Dendritic cell treated with granulocyte-macrophage colony-stimulating factor and Interleukin-4, amounts not matched to agents 40 ng/mL and 50 ng/mL, for 4 days (primary cell): ENCODE results near the gene IRGC.

Experiments used
- H3K27ac Mint-ChIP-seq: one replicate; pipeline ENCODE4 v1.8.0; 2022; ENCODE audit warnings: mild to moderate bottlenecking, mixed read lengths
- H3K27me3 Mint-ChIP-seq: one replicate; pipeline ENCODE4 v1.8.0; 2022; ENCODE audit warnings: mild to moderate bottlenecking, mixed read lengths
- H3K36me3 Mint-ChIP-seq: one replicate; pipeline ENCODE4 v1.8.0; 2022; ENCODE audit warnings: low read depth, mixed read lengths
- H3K4me1 Mint-ChIP-seq: one replicate; pipeline ENCODE4 v1.8.0; 2022; ENCODE audit warnings: low read depth, mixed read lengths
- H3K4me3 Mint-ChIP-seq: one replicate; pipeline ENCODE4 v1.8.0; 2022; ENCODE audit warnings: mild to moderate bottlenecking, moderate library complexity, mixed read lengths
- H3K9me3 Mint-ChIP-seq: one replicate; pipeline ENCODE4 v1.8.0; 2022; ENCODE audit warnings: mixed read lengths
- intact Hi-C: fragments of 100-400 bp; cut with micrococcal nuclease; formaldehyde crosslinking; loops from one replicate; pipeline ENCODE4 v1.15.0; 2022

IRGC gene

DNA sequence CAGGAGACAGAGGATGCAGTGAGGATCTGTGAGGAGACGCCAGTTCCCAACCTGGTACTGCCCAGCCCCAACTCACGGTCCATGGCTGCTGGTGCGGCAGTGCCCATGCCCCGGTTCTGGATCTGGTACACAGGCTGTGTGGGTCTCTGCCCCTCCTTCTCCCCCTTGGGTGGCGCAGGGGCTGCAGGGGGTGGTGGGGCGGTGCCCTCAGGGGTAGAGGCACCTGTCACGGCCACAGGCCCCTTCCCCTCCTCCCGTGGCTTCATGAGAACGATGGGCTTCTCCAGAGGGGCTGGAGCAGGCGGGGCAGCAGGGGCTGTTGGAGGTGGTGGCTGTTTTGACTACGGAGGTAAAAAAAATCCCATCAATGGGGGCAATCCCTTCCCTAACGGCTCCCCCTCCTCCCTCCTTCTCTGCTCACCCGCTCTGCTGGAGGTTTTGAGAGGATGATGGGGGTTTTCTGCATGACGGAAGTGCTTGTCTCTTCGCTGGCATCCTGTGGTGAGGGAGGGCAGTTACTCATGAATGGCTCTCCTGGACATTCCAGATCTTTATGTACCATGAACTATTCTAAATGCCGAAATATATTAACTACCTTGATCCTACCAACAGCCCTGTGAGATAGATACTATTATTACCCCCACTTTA, 31.8 kb downstream of the IRGC start:
- Mint-ChIP-seq H3K4me3 (no peak overlapping the region), H3K27me3 (no peaks in the 10 kb centered on the region), H3K4me1 (peaks cover 70% of the 10 kb centered on the region), H3K27ac (no peak overlapping the region), H3K9me3 (no peaks in the 10 kb centered on the region), H3K36me3 (peaks cover 90% of the 10 kb centered on the region)
- intact Hi-C loops: no loop called here

DNA sequence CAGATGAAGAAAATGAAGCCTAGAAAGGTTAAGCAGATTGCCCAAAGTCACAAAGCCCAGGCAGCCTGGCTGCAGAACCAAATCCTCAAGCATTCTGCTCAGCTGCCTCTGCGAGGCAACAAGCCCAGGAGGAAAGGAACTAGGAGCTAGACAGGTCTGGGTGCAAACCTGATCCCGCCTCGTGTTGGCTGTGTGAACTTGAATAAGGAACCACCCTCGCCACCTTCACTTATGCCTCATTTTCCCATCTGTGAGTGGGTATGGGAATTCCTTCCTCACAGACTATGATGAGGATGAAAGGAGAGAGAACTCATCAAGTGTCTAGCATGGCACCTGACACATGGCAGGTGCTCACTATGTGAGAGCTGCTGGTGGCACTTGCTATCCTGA, 32.3 kb downstream of the IRGC start:
- no peak overlapping the region for H3K4me3 Mint-ChIP-seq
- H3K27me3 Mint-ChIP-seq: no peaks in the 10 kb centered on the region
- H3K36me3 Mint-ChIP-seq: peaks cover 85% of the 10 kb centered on the region
- H3K4me1 Mint-ChIP-seq: peaks cover 70% of the 10 kb centered on the region
- H3K9me3 Mint-ChIP-seq: no peaks in the 10 kb centered on the region
- intact Hi-C loops: no loop called here
- peak overlapping the region; percentile 1 for H3K27ac Mint-ChIP-seq

GRCh38 chr19:43748685-43749084, 32.8 kb downstream of the IRGC start:
- Mint-ChIP-seq H3K36me3 (peaks cover 80% of the 10 kb centered on the region), H3K4me1 (peaks cover 69% of the 10 kb centered on the region), H3K27ac (peak overlapping the region; percentile 1), H3K9me3 (no peaks in the 10 kb centered on the region), H3K4me3 (no peak overlapping the region), H3K27me3 (no peaks in the 10 kb centered on the region)
- intact Hi-C loops: no loop called here

GRCh38 chr19:43749152-43749551, 33.3 kb downstream of the IRGC start:
- no peak overlapping the region for H3K4me3 Mint-ChIP-seq
- intact Hi-C loops: no loop called here
- peak overlapping the region; percentile 1 for H3K27ac Mint-ChIP-seq
- H3K4me1 Mint-ChIP-seq: peaks cover 64% of the 10 kb centered on the region
- no peaks in the 10 kb centered on the region for H3K27me3 Mint-ChIP-seq
- H3K36me3 Mint-ChIP-seq: peaks cover 79% of the 10 kb centered on the region
- H3K9me3 Mint-ChIP-seq: no peaks in the 10 kb centered on the region

GRCh38 chr19:43749898-43750297, 34.0 kb downstream of the IRGC start:
- Mint-ChIP-seq H3K9me3 (no peaks in the 10 kb centered on the region), H3K4me3 (no peak overlapping the region), H3K4me1 (peaks cover 57% of the 10 kb centered on the region), H3K36me3 (peaks cover 79% of the 10 kb centered on the region), H3K27me3 (no peaks in the 10 kb centered on the region), H3K27ac (peak overlapping the region; percentile 14)
- intact Hi-C loops: no loop called here

- peaks cover 74% of the 10 kb centered on the region for H3K36me3 Mint-ChIP-seq
- H3K4me1 Mint-ChIP-seq: peaks cover 63% of the 10 kb centered on the region
- H3K27me3 Mint-ChIP-seq: no peaks in the 10 kb centered on the region
- no peak overlapping the region for H3K27ac Mint-ChIP-seq
- H3K9me3 Mint-ChIP-seq: no peaks in the 10 kb centered on the region
- H3K4me3 Mint-ChIP-seq: no peak overlapping the region
- intact Hi-C loops: no loop called here
These were observed 35.8 kb downstream of the IRGC start for GRCh38 chr19:43751466-43752220.

DNA sequence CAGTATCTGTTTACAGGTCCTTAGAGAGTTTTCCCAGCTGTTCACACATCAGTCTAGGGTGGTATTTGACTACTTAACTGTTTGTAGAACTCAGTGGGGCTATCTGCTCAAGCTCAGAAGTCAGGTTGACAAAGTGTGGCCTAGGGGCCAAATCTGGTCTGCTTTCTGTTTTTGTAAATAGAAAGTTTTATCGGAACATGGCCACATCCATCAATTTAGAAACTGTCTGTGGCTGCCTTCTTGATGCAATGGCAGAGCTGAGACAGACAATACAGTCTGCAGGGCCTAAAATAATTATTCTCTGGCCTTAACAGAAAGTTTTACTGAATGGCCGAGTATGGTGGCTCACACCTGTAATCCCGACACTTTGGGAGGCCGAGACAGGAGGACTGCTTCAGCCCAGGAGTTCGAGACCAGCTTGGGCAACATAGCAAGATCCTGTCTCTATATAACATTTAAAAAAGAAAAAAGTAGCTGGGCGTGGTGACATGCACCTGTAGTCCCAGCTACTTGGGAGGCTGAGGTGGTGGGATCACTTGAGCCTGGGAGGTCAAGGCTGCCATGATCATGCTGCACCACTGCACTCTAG, 36.5 kb downstream of the IRGC start:
- H3K36me3 Mint-ChIP-seq: peaks cover 66% of the 10 kb centered on the region
- H3K4me3 Mint-ChIP-seq: no peak overlapping the region
- H3K27me3 Mint-ChIP-seq: no peaks in the 10 kb centered on the region
- H3K9me3 Mint-ChIP-seq: no peaks in the 10 kb centered on the region
- intact Hi-C loops: no loop called here
- H3K27ac Mint-ChIP-seq: peak overlapping the region; percentile 97
- peaks cover 70% of the 10 kb centered on the region for H3K4me1 Mint-ChIP-seq

- H3K4me3 Mint-ChIP-seq: peak overlapping the region; percentile 97
- no peaks in the 10 kb centered on the region for H3K27me3 Mint-ChIP-seq
- no peaks in the 10 kb centered on the region for H3K9me3 Mint-ChIP-seq
- peaks cover 69% of the 10 kb centered on the region for H3K4me1 Mint-ChIP-seq
- peak overlapping the region; percentile 97 for H3K27ac Mint-ChIP-seq
- H3K36me3 Mint-ChIP-seq: peaks cover 48% of the 10 kb centered on the region
- intact Hi-C loops: no loop called here
These were observed 38.3 kb downstream of the IRGC start for GRCh38 chr19:43754253-43754502.

- H3K27ac Mint-ChIP-seq: peak within 1 kb of the TSS; percentile 97
- H3K4me1 Mint-ChIP-seq: peaks cover 71% of the 10 kb centered on the region
- H3K9me3 Mint-ChIP-seq: no peaks in the 10 kb centered on the region
- H3K36me3 Mint-ChIP-seq: peaks cover 43% of the 10 kb centered on the region
- peak within 1 kb of the TSS; percentile 97 for H3K4me3 Mint-ChIP-seq
- intact Hi-C loops: loop anchor here (1.0 kb wide), 1 partner anchor 11 kb away; no protein-coding TSS in a partner anchor
- no peaks in the 10 kb centered on the region for H3K27me3 Mint-ChIP-seq
These were observed 38.8 kb downstream of the IRGC start, which contains the start of gene SMG9 for GRCh38 chr19:43754503-43755255. SMG9 (minus strand) TSS chr19:43754962; CDS start chr19:43750741, 4,221 bp downstream.

- peaks cover 37% of the 10 kb centered on the region for H3K36me3 Mint-ChIP-seq
- peak overlapping the region; percentile 97 for H3K4me3 Mint-ChIP-seq
- peak overlapping the region; percentile 97 for H3K27ac Mint-ChIP-seq
- no peaks in the 10 kb centered on the region for H3K9me3 Mint-ChIP-seq
- intact Hi-C loops: loop anchor here (1.0 kb wide), 1 partner anchor 10 kb away; no protein-coding TSS in a partner anchor
- no peaks in the 10 kb centered on the region for H3K27me3 Mint-ChIP-seq
- H3K4me1 Mint-ChIP-seq: peaks cover 67% of the 10 kb centered on the region
These were observed 39.5 kb downstream of the IRGC start for GRCh38 chr19:43755256-43755801.

- Mint-ChIP-seq H3K36me3 (peaks cover 10% of the 10 kb centered on the region), H3K9me3 (no peaks in the 10 kb centered on the region), H3K4me1 (peaks cover 81% of the 10 kb centered on the region), H3K27ac (peak overlapping the region; percentile 1), H3K27me3 (no peaks in the 10 kb centered on the region), H3K4me3 (no peak overlapping the region)
- intact Hi-C loops: no loop called here
These were observed 43.6 kb downstream of the IRGC start for GRCh38 chr19:43759515-43759914.

- peaks cover under 1% of the 10 kb centered on the region for H3K36me3 Mint-ChIP-seq
- peak overlapping the region; percentile 60 for H3K27ac Mint-ChIP-seq
- H3K9me3 Mint-ChIP-seq: no peaks in the 10 kb centered on the region
- no peaks in the 10 kb centered on the region for H3K27me3 Mint-ChIP-seq
- H3K4me1 Mint-ChIP-seq: peaks cover 87% of the 10 kb centered on the region
- no peak overlapping the region for H3K4me3 Mint-ChIP-seq
- intact Hi-C loops: no loop called here
These were observed 45.1 kb downstream of the IRGC start for GRCh38 chr19:43760941-43761340.

DNA sequence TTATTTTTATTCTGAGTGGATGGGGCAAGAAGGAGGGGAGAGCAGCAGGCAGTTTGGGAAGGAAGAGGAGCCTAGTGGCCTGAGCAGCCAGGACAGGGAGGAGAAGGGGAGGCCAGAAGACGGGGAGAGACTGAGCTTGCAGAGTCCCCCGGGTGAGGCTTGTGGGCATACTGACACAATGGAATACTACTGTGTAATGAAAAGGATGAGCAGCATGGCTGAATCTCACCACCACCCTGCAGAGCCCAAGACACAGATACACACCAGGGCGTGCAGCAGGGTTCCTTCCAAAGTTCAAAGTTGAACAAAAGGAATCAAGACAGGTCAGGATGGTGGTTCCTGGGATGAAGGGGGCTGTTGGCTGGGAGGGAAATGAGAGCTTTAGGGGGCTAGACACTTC, 46.9 kb downstream of the IRGC start:
- no peaks in the 10 kb centered on the region for H3K9me3 Mint-ChIP-seq
- H3K4me1 Mint-ChIP-seq: peaks cover 86% of the 10 kb centered on the region
- peak overlapping the region; percentile 1 for H3K4me3 Mint-ChIP-seq
- H3K27ac Mint-ChIP-seq: peak overlapping the region; percentile 92
- intact Hi-C loops: no loop called here
- H3K36me3 Mint-ChIP-seq: peaks cover 20% of the 10 kb centered on the region
- no peaks in the 10 kb centered on the region for H3K27me3 Mint-ChIP-seq
